Measurements from ENCODE around the gene OIP5.

- TF ChIP-seq, protein P1, sequence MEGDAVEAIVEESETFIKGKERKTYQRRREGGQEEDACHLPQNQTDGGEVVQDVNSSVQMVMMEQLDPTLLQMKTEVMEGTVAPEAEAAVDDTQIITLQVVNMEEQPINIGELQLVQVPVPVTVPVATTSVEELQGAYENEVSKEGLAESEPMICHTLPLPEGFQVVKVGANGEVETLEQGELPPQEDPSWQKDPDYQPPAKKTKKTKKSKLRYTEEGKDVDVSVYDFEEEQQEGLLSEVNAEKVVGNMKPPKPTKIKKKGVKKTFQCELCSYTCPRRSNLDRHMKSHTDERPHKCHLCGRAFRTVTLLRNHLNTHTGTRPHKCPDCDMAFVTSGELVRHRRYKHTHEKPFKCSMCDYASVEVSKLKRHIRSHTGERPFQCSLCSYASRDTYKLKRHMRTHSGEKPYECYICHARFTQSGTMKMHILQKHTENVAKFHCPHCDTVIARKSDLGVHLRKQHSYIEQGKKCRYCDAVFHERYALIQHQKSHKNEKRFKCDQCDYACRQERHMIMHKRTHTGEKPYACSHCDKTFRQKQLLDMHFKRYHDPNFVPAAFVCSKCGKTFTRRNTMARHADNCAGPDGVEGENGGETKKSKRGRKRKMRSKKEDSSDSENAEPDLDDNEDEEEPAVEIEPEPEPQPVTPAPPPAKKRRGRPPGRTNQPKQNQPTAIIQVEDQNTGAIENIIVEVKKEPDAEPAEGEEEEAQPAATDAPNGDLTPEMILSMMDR (IDR thresholded peaks at IDR 0.05): no peak
- TF ChIP-seq POLR2A (IDR thresholded peaks at IDR 0.05): no peak
Measured at GRCh38 chr15:41292521-41292920, 39.9 kb downstream of the OIP5 start.
